Right ventricle myocardium inferior (tissue), 1 donor: ENCODE data around the gene HOXC11. TPM values are rescaled to one million over a fixed set of nuclear protein-coding genes. Genes with fewer than 3 reads are reported as not detected.

Experiments used
- ATAC-seq: fragments of 200-7000 bp; cut with Tn5 transposase; one replicate; pipeline ENCODE4 v1.9.1; 2020; ENCODE audit warnings: mild to moderate bottlenecking, moderate library complexity
- DNase-seq: peaks from one replicate; pipeline ENCODE4 v3.0.0; 2021; ENCODE audit errors: missing footprints
- intact Hi-C: fragments of 100-400 bp; cut with DNase I; formaldehyde crosslinking; loops from one replicate; pipeline ENCODE4 v1.11.0; 2022
- total RNA-seq: library from RNA; stranded (reverse); fragmentation: NEBNext Ultra II Directional; extraction: Animal tissue kit (Norgen Biotek cat#: 25700); gene quantifications from one replicate; pipeline ENCODE4 v1.2.1, GENCODE V29; 2021
- donor health status: DM: no; HTN: yes; CAD: no; lungs with severe emphysema.

HOXC11 gene
- total RNA-seq, 1 donor from 2014 or later = not detected

GRCh38 chr12:53955036-53955775 lies 17.7 kb upstream of the HOXC11 start:
- ATAC-seq = no peak
- intact Hi-C loops = no loop called here
- DNase-seq = no peak

GRCh38 chr12:53955776-53956250 lies 17.1 kb upstream of the HOXC11 start:
- DNase-seq (no peak), ATAC-seq (no peak)
- intact Hi-C loops = no loop called here

- no peak for DNase-seq
These were observed 16.6 kb upstream of the HOXC11 start for GRCh38 chr12:53956251-53956887.

GRCh38 chr12:53956914-53957536 lies 15.9 kb upstream of the HOXC11 start:
- intact Hi-C loops = no loop called here
- DNase-seq (no peak), ATAC-seq (no peak)

More at GRCh38 chr12:53956251-53956887, 16.6 kb upstream of the HOXC11 start:
- intact Hi-C loops = no loop called here
- no peak for ATAC-seq

- DNase-seq (no peak), ATAC-seq (no peak)
- intact Hi-C loops = no loop called here
These were observed 14.8 kb upstream of the HOXC11 start for GRCh38 chr12:53958128-53958527.

- intact Hi-C loops = no loop called here
- no peak for ATAC-seq
- no peak for DNase-seq
These were observed 13.6 kb upstream of the HOXC11 start for GRCh38 chr12:53959314-53959713.

GRCh38 chr12:53960187-53961024 lies 12.5 kb upstream of the HOXC11 start:
- intact Hi-C loops = no loop called here
- DNase-seq (no peak), ATAC-seq (no peak)

- intact Hi-C loops = no loop called here
- ATAC-seq = no peak
- DNase-seq = no peak
These were observed 11.7 kb upstream of the HOXC11 start for GRCh38 chr12:53961025-53961761.

- ATAC-seq (no peak), DNase-seq (no peak)
- intact Hi-C loops = no loop called here
These were observed 9.9 kb upstream of the HOXC11 start for GRCh38 chr12:53963005-53963404.

- DNase-seq (no peak), ATAC-seq (no peak)
- intact Hi-C loops = no loop called here
These were observed 9.3 kb upstream of the HOXC11 start for GRCh38 chr12:53963434-53964314.

GRCh38 chr12:53964315-53964713 lies 8.6 kb upstream of the HOXC11 start:
- no peak for ATAC-seq
- no peak for DNase-seq
- intact Hi-C loops = no loop called here

- intact Hi-C loops = no loop called here
- ATAC-seq (no peak), DNase-seq (no peak)
These were observed 7.4 kb upstream of the HOXC11 start for GRCh38 chr12:53965281-53966084.

GRCh38 chr12:53966085-53966384 lies 6.9 kb upstream of the HOXC11 start:
- intact Hi-C loops = no loop called here
- DNase-seq = no peak
- ATAC-seq = no peak

GRCh38 chr12:53966385-53967133 lies 6.4 kb upstream of the HOXC11 start:
- no peak for ATAC-seq
- intact Hi-C loops = no loop called here
- DNase-seq = no peak

GRCh38 chr12:53967421-53967925 lies 5.5 kb upstream of the HOXC11 start:
- intact Hi-C loops = no loop called here
- ATAC-seq (no peak), DNase-seq (no peak)
